IMR-90 (cell line): ENCODE results near the gene CD180. TPM values are rescaled to one million over a fixed set of nuclear protein-coding genes. Genes with fewer than 3 reads are reported as not detected.

Source experiments
- ATAC-seq: fragments of 200-7000 bp; cut with Tn5 transposase; 2 replicates; pipeline ENCODE4 v1.9.1; 2020; ENCODE audit warnings: low read depth, mild to moderate bottlenecking, moderate library complexity
- BruUV-seq: library from RNA; stranded (reverse); fragments of 400-500 nt; replicated peaks from 2 replicates; lab custom pipeline; 2021; lab: Mats Ljungman, UMichigan
- CTCF ChIA-PET: fragments of 300-600 bp; formaldehyde crosslinking; extraction: SDS; loops from one replicate; lab custom pipeline; 2021; ENCODE audit warnings: antibody characterized with exemption; lab: Yijun Ruan, JAX
- POLR2A ChIA-PET: fragments of 300-600 bp; sonication (Branson Sonifier 250); formaldehyde crosslinking; loops from one replicate; lab custom pipeline; 2022; ENCODE audit warnings: antibody characterized with exemption; ENCODE audit not compliant: unreplicated experiment; lab: Charles Lee
- DNase-seq: peaks from one replicate; pipeline ENCODE4 v3.0.0; 2013
- H2AFZ ChIP-seq: replicated peaks from 2 replicates; pipeline ENCODE3; 2013; ENCODE audit warnings: low read length, mild to moderate bottlenecking; ENCODE audit not compliant: poor library complexity
- H2AK5ac ChIP-seq: 2 replicates; pipeline ENCODE4 v1.6.1; 2013; ENCODE audit warnings: low read depth, low read length, inconsistent platforms
- H2AK9ac ChIP-seq: replicated peaks from 2 replicates; pipeline ENCODE3; 2013; ENCODE audit warnings: mild to moderate bottlenecking, low read depth, low read length, moderate library complexity; ENCODE audit not compliant: poor library complexity
- H2BK120ac ChIP-seq: 2 replicates; pipeline ENCODE4 v1.6.1; 2013; ENCODE audit warnings: low read depth, low read length, inconsistent platforms
- H2BK15ac ChIP-seq: 3 replicates; pipeline ENCODE4 v1.6.1; 2013; ENCODE audit warnings: low read depth, low read length, inconsistent platforms
- H2BK20ac ChIP-seq: 2 replicates; pipeline ENCODE4 v1.6.1; 2013; ENCODE audit warnings: low read depth, mild to moderate bottlenecking, inconsistent platforms, low read length, moderate library complexity
- H2BK5ac ChIP-seq: 2 replicates; pipeline ENCODE4 v1.6.1; 2013; ENCODE audit warnings: mild to moderate bottlenecking, low read depth, low read length, inconsistent platforms; ENCODE audit not compliant: poor library complexity, severe bottlenecking
- H3K14ac ChIP-seq: replicated peaks from 2 replicates; pipeline ENCODE4 v1.6.1; 2013; ENCODE audit warnings: low read depth, low read length, inconsistent platforms
- H3K18ac ChIP-seq: 2 replicates; pipeline ENCODE4 v1.6.1; 2013; ENCODE audit warnings: low read depth, low read length, control low read depth
- H3K23ac ChIP-seq: 2 replicates; pipeline ENCODE4 v1.6.1; 2013; ENCODE audit warnings: low read depth, low read length, inconsistent platforms
- H3K27ac ChIP-seq: 2 replicates; pipeline ENCODE4 v1.5.1; 2013; ENCODE audit warnings: mild to moderate bottlenecking, control low read depth, low read length; ENCODE audit not compliant: insufficient read depth
- H3K27me3 ChIP-seq: 2 replicates; pipeline ENCODE4 v1.6.1; 2013; ENCODE audit warnings: low read length; ENCODE audit not compliant: control insufficient read depth, insufficient read depth
- H3K36me3 ChIP-seq: 2 replicates; pipeline ENCODE4 v1.6.1; 2013; ENCODE audit warnings: low read length, mixed read lengths; ENCODE audit not compliant: control insufficient read depth, insufficient read depth
- H3K4ac ChIP-seq: 2 replicates; pipeline ENCODE4 v1.6.1; 2013; ENCODE audit warnings: low read depth, low read length, inconsistent platforms
- H3K4me1 ChIP-seq: 2 replicates; pipeline ENCODE4 v1.6.1; 2013; ENCODE audit warnings: low read length, mixed read lengths; ENCODE audit not compliant: control insufficient read depth, insufficient read depth
- H3K4me2 ChIP-seq: 2 replicates; pipeline ENCODE4 v1.6.1; 2013; ENCODE audit warnings: low read depth, mild to moderate bottlenecking, control low read depth, low read length, moderate library complexity
- H3K4me3 ChIP-seq: 2 replicates; pipeline ENCODE4 v1.5.1; 2013; ENCODE audit warnings: low read depth, mild to moderate bottlenecking, control low read depth, low read length, moderate library complexity; ENCODE audit not compliant: insufficient read depth
- H3K56ac ChIP-seq: 2 replicates; pipeline ENCODE4 v1.6.1; 2013; ENCODE audit warnings: low read length, inconsistent platforms; ENCODE audit not compliant: insufficient read depth; ENCODE audit errors: extremely low read depth
- H3K79me1 ChIP-seq, 2 experiments: 2 replicates each; pipeline ENCODE4 v1.6.1; 2013; ENCODE audit warnings: low read length in 2 of 2, inconsistent platforms in 1 of 2, low read depth in 1 of 2
- H3K9ac ChIP-seq: 2 replicates; pipeline ENCODE4 v1.6.1; 2013; ENCODE audit warnings: low read depth, low read length, control low read depth
- H3K9me1 ChIP-seq: 2 replicates; pipeline ENCODE4 v1.6.1; 2013; ENCODE audit warnings: low read length, inconsistent platforms; ENCODE audit not compliant: insufficient read depth
- H3K9me3 ChIP-seq: 2 replicates; pipeline ENCODE4 v1.6.1; 2013; ENCODE audit warnings: low read length; ENCODE audit not compliant: control insufficient read depth, insufficient read depth
- H4K20me1 ChIP-seq: 2 replicates; pipeline ENCODE4 v1.6.1; 2013; ENCODE audit warnings: low read length, inconsistent platforms; ENCODE audit not compliant: insufficient read depth
- H4K5ac ChIP-seq: 2 replicates; pipeline ENCODE4 v1.6.1; 2013; ENCODE audit warnings: mild to moderate bottlenecking, low read depth, low read length, control low read depth
- H4K8ac ChIP-seq, 2 experiments: 2 replicates each; pipeline ENCODE4 v1.6.1; 2013; ENCODE audit warnings: low read depth in 2 of 2, low read length in 2 of 2, control low read depth in 1 of 2, inconsistent platforms in 1 of 2
- H4K91ac ChIP-seq: 2 replicates; pipeline ENCODE4 v1.6.1; 2013; ENCODE audit warnings: low read depth, low read length, inconsistent platforms; ENCODE audit not compliant: insufficient read depth
- BHLHE40 ChIP-seq: fragments of 150-350 bp; IDR thresholded peaks from 2 replicates; pipeline ENCODE4 v1.6.1; 2016; ENCODE audit warnings: mild to moderate bottlenecking, low read depth, low read length
- CEBPB ChIP-seq: IDR thresholded peaks from 2 replicates; pipeline ENCODE4 v1.6.1; 2012; ENCODE audit warnings: low read depth, low read length, improper control_type of control experiment
- CHD1 ChIP-seq: IDR thresholded peaks from 2 replicates; pipeline ENCODE4 v1.6.1; 2012; ENCODE audit warnings: low read depth, low read length, improper control_type of control experiment
- CTCF ChIP-seq: conservative IDR thresholded peaks from 2 replicates; pipeline ENCODE4 v1.5.1; 2012; ENCODE audit warnings: mild to moderate bottlenecking, low read depth, low read length, improper control_type of control experiment
- ELK1 ChIP-seq: fragments of 150-350 bp; IDR thresholded peaks from 2 replicates; pipeline ENCODE4 v1.6.1; 2016; ENCODE audit warnings: low read depth, mild to moderate bottlenecking, low read length, moderate library complexity, borderline replicate concordance
- FOS ChIP-seq: fragments of 150-350 bp; IDR thresholded peaks from 2 replicates; pipeline ENCODE4 v1.6.1; 2016; ENCODE audit warnings: low read depth, low read length
- MAFK ChIP-seq: IDR thresholded peaks from 2 replicates; pipeline ENCODE4 v1.6.1; 2012; ENCODE audit warnings: low read depth, low read length, improper control_type of control experiment
- MAZ ChIP-seq: IDR thresholded peaks from 2 replicates; pipeline ENCODE4 v1.6.1; 2012; ENCODE audit warnings: low read depth, mild to moderate bottlenecking, low read length, improper control_type of control experiment, moderate library complexity, borderline replicate concordance
- MXI1 ChIP-seq: IDR thresholded peaks from 2 replicates; pipeline ENCODE4 v1.6.1; 2012; ENCODE audit warnings: low read depth, mild to moderate bottlenecking, low read length, moderate library complexity, borderline replicate concordance
- NFE2L2 ChIP-seq: fragments of 150-350 bp; IDR thresholded peaks from 2 replicates; pipeline ENCODE4 v1.6.1; 2016; ENCODE audit warnings: low read depth, mild to moderate bottlenecking, low read length
- POLR2A ChIP-seq: IDR thresholded peaks from 2 replicates; pipeline ENCODE4 v1.6.1; 2012; ENCODE audit warnings: mild to moderate bottlenecking, low read depth, low read length
- RAD21 ChIP-seq: IDR thresholded peaks from 2 replicates; pipeline ENCODE4 v1.6.1; 2012; ENCODE audit warnings: low read length, improper control_type of control experiment
- RCOR1 ChIP-seq: IDR thresholded peaks from 2 replicates; pipeline ENCODE4 v1.6.1; 2012; ENCODE audit warnings: mild to moderate bottlenecking, low read length, improper control_type of control experiment; ENCODE audit not compliant: insufficient replicate concordance
- RFX5 ChIP-seq: IDR thresholded peaks from 2 replicates; pipeline ENCODE4 v1.8.0; 2012; ENCODE audit warnings: low read depth, mild to moderate bottlenecking, low read length, moderate library complexity
- SMC3 ChIP-seq: fragments of 150-350 bp; IDR thresholded peaks from 2 replicates; pipeline ENCODE4 v1.6.1; 2016; ENCODE audit warnings: low read depth, mild to moderate bottlenecking, antibody characterized with exemption, low read length, moderate library complexity
- USF2 ChIP-seq: fragments of 150-350 bp; IDR thresholded peaks from 2 replicates; pipeline ENCODE4 v1.6.1; 2017; ENCODE audit warnings: mild to moderate bottlenecking, antibody characterized with exemption, low read length, low read depth
- WGBS, 2 experiments: methylation state at CpG; one replicate each; pipeline versions ENCODE4 v1.1.5 to v1.1.7; 2013; ENCODE audit warnings: missing lambda C conversion rate in 2 of 2; ENCODE audit not compliant: insufficient read length in 1 of 2; ENCODE audit errors: extremely low coverage in 2 of 2; 5-methylcytosine and 5-hydroxymethylcytosine counted together
- dilution Hi-C: fragments of 300-500 bp; cut with HindIII; formaldehyde crosslinking; loops from one replicate; pipeline ENCODE4 v1.14.3; 2018; ENCODE audit warnings: low sequenced_read_pairs; ENCODE audit not compliant: unreplicated experiment
- in situ Hi-C: fragments of 300-500 bp; cut with MboI; formaldehyde crosslinking; loops from 3 replicates; pipeline ENCODE4 v1.14.3; 2019; ENCODE audit warnings: low sequenced_read_pairs, inconsistent platforms, mixed read lengths
- intact Hi-C: fragments of 100-400 bp; cut with micrococcal nuclease; formaldehyde crosslinking; loops from 2 replicates; pipeline ENCODE4 v1.10.0; 2022
- polyA plus RNA-seq, 3 experiments: library from polyadenylated mRNA; depleted of rRNA; stranded (reverse); fragments of >200 nt; gene quantifications; 2 replicates each; pipeline ENCODE4 v1.2.3, GENCODE V29; 2012; ENCODE audit warnings: low replicate concordance in 1 of 3
- total RNA-seq: library from RNA; depleted of rRNA; stranded (reverse); fragments of >200 nt; gene quantifications from 2 replicates; pipeline ENCODE4 v1.2.3, GENCODE V29; 2012

Gene CD180
- total and polyA plus RNA-seq, 2 of the 4 experiments (the other 2 are of a cell fraction), result not detected

DNA sequence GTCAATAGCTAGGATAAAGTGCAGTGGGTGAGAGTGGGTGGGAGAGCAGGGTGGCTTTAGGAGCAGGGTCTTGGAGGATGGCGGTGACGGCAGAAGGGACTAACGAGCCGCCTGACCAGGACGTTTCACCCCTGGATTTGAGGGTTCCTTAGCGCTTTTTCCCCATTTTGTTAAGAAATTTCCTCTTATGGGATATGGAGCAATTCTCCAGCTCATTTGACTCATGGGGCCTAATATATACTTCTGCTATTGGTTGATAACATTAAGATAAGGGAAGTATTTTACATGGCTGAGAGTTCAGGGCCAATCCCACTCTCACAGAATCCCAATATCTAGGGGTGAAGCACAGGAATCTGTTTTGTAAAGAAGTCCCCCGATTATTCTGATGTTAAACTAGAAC lies 17.6 kb downstream of the CD180 start:
- dilution Hi-C loops, result no loop called here
- no peak overlapping the region for H3K4me3 ChIP-seq
- ChIA-PET CTCF (no interaction called here), POLR2A (no interaction called here)
- no peaks in the 10 kb centered on the region for H3K27me3 ChIP-seq
- no peaks in the 10 kb centered on the region for H3K9me1 ChIP-seq
- H4K8ac ChIP-seq, result no peak overlapping the region
- TF ChIP-seq BHLHE40 (no peak), MAFK (no peak), FOS (no peak), CTCF (no peak), SMC3 (no peak), MXI1 (no peak), POLR2A (no peak), CEBPB (no peak), RAD21 (no peak), RFX5 (no peak), CHD1 (no peak), NFE2L2 (no peak), MAZ (no peak), RCOR1 (no peak), USF2 (no peak), ELK1 (no peak)
- H3K14ac ChIP-seq, result no peak overlapping the region
- no peak overlapping the region for H2BK120ac ChIP-seq
- BruUV-seq, result no TSS peak
- ATAC-seq (no peak), DNase-seq (no peak)
- in situ Hi-C loops, result no loop called here
- no peak overlapping the region for H3K56ac ChIP-seq
- H4K20me1 ChIP-seq, result no peaks in the 10 kb centered on the region
- H2AK9ac ChIP-seq, result no peak overlapping the region
- H3K18ac ChIP-seq, result no peak overlapping the region
- intact Hi-C loops, result no loop called here
- H3K36me3 ChIP-seq, result no peaks in the 10 kb centered on the region
- H4K5ac ChIP-seq, result no peak overlapping the region
- H3K9ac ChIP-seq, result no peak overlapping the region
- no peak overlapping the region for H2AK5ac ChIP-seq
- H3K9me3 ChIP-seq, result no peaks in the 10 kb centered on the region
- H3K27ac ChIP-seq, result no peak overlapping the region
- H3K79me1 ChIP-seq, result no peaks in the 10 kb centered on the region
- H3K4ac ChIP-seq, result no peak overlapping the region
- H2BK5ac ChIP-seq, result no peak overlapping the region
- no peaks in the 10 kb centered on the region for H3K4me1 ChIP-seq
- no peak overlapping the region for H2AFZ ChIP-seq
- H2BK20ac ChIP-seq, result no peak overlapping the region
- H3K23ac ChIP-seq, result no peak overlapping the region
- no peak overlapping the region for H4K91ac ChIP-seq
- no peak overlapping the region for H3K4me2 ChIP-seq
- H2BK15ac ChIP-seq, result no peak overlapping the region
- WGBS, 2 experiments, result no CpG with 5 or more reads among the region's 7 CpGs
